Stimulated activated CD8-positive, alpha-beta memory T cell treated with anti-CD3 and anti-CD28 coated beads, Interleukin-7, amount 100 ng/mL, for 24 hours (primary cell): ENCODE measurements around the gene ZNF135.

Experiments
- DNase-seq: peaks from one replicate; pipeline ENCODE4 v3.0.0-alpha.2; 2020; ENCODE audit warnings: low read depth

Gene ZNF135

GRCh38 chr19:58059003-58059670, at the start of gene ZNF135:
ZNF135 (plus strand) TSS chr19:58059282; CDS start chr19:58060003, 721 bp downstream.
- peak; percentile 42 for DNase-seq

GRCh38 chr19:58009301-58009665, 49.8 kb upstream of the ZNF135 start:
- no peak for DNase-seq

- peak; percentile 18 for DNase-seq
These were observed 49.3 kb upstream of the ZNF135 start for GRCh38 chr19:58009666-58010301.

- DNase-seq = no peak
These were observed 48.6 kb upstream of the ZNF135 start for GRCh38 chr19:58010507-58010906.

- DNase-seq = no peak
These were observed 44.9 kb upstream of the ZNF135 start for GRCh38 chr19:58014141-58014540.

- DNase-seq = no peak
These were observed 39.0 kb upstream of the ZNF135 start for GRCh38 chr19:58020129-58020528.

GRCh38 chr19:58021541-58022282, 37.4 kb upstream of the ZNF135 start:
- DNase-seq = no peak

- DNase-seq = no peak
These were observed 36.8 kb upstream of the ZNF135 start for GRCh38 chr19:58022283-58022660.

- no peak for DNase-seq
These were observed 34.4 kb upstream of the ZNF135 start for GRCh38 chr19:58024661-58025060.

- peak; percentile 8 for DNase-seq
These were observed 25.2 kb upstream of the ZNF135 start, which contains the start of gene ZSCAN1 for GRCh38 chr19:58033741-58034476. ZSCAN1 (plus strand) TSS chr19:58034025; CDS start chr19:58037837, 3,812 bp downstream.

- no peak for DNase-seq
These were observed 24.6 kb upstream of the ZNF135 start for GRCh38 chr19:58034477-58034793.

GRCh38 chr19:58035863-58036262, 23.2 kb upstream of the ZNF135 start:
- DNase-seq = no peak

GRCh38 chr19:58037927-58038687, 21.0 kb upstream of the ZNF135 start:
- DNase-seq = no peak

GRCh38 chr19:58038688-58039204, 20.3 kb upstream of the ZNF135 start:
- DNase-seq = no peak

- DNase-seq = no peak
These were observed 18.1 kb upstream of the ZNF135 start for GRCh38 chr19:58040751-58041525.

GRCh38 chr19:58042495-58043340, 16.4 kb upstream of the ZNF135 start:
- DNase-seq = no peak

- no peak for DNase-seq
These were observed 14.7 kb upstream of the ZNF135 start for GRCh38 chr19:58044391-58044790.

GRCh38 chr19:58044886-58045285, 14.2 kb upstream of the ZNF135 start:
- no peak for DNase-seq

GRCh38 chr19:58045411-58046050, 13.6 kb upstream of the ZNF135 start:
- no peak for DNase-seq
